Endothelial cell of umbilical vein (primary cell): ENCODE results near the gene AMFR. TPM values are rescaled to one million over a fixed set of nuclear protein-coding genes. Genes with fewer than 3 reads are reported as not detected.

Experiments used
- BruUV-seq: library from RNA; stranded (reverse); fragments of 400-500 nt; replicated peaks from 2 replicates; lab custom pipeline; 2021; lab: Mats Ljungman, UMichigan
- CTCF ChIA-PET: fragments of 300-600, 350-600 bp; sonication (Branson Sonifier 250); formaldehyde crosslinking; loops from one replicate; lab custom pipeline; 2021; ENCODE audit warnings: antibody characterized with exemption, inconsistent platforms; lab: Charles Lee
- POLR2A ChIA-PET: fragments of 300-600, 350-600 bp; sonication (Branson Sonifier 250); formaldehyde crosslinking; loops from one replicate; lab custom pipeline; 2021; ENCODE audit warnings: antibody characterized with exemption, inconsistent platforms; lab: Charles Lee
- DNase-seq: peaks from one replicate; pipeline ENCODE4 v3.0.0-alpha.2; 2011; ENCODE audit warnings: low read depth, low spot score
- FAIRE-seq: peaks from 2 replicates; lab custom pipeline; 2011; peaks lifted over from hg19 to GRCh38; lab: Jason Lieb, UNC
- H2AFZ ChIP-seq: 2 replicates; pipeline ENCODE4 v1.6.0; 2012; ENCODE audit warnings: low read depth, low read length, control low read depth, inconsistent platforms
- H3K27ac ChIP-seq: 2 replicates; pipeline ENCODE4 v1.5.1; 2011; ENCODE audit warnings: low read depth, mild to moderate bottlenecking, control low read depth, low read length, moderate library complexity; ENCODE audit not compliant: insufficient read depth
- H3K27me3 ChIP-seq, 2 experiments: 2 replicates each; pipeline versions ENCODE4 v1.6.0 to v1.6.1; 2011; ENCODE audit warnings: low read length in 2 of 2, mixed read lengths in 1 of 2; ENCODE audit not compliant: control insufficient read depth in 2 of 2, insufficient read depth in 2 of 2
- H3K36me3 ChIP-seq, 2 experiments: 2 replicates in 1 of 2; 3 replicates in 1 of 2; pipeline ENCODE4 v1.5.1; 2011; ENCODE audit warnings: low read length in 2 of 2, mild to moderate bottlenecking in 1 of 2, moderate library complexity in 1 of 2; ENCODE audit not compliant: control insufficient read depth in 2 of 2, insufficient read depth in 2 of 2; ENCODE audit errors: extremely low read depth in 1 of 2
- H3K4me1 ChIP-seq: 3 replicates; pipeline ENCODE4 v1.5.1; 2011; ENCODE audit warnings: mild to moderate bottlenecking, low read length; ENCODE audit not compliant: control insufficient read depth, insufficient read depth; ENCODE audit errors: extremely low read depth
- H3K4me2 ChIP-seq: 2 replicates; pipeline ENCODE4 v1.6.1; 2011; ENCODE audit warnings: low read length, control low read depth, mixed read lengths; ENCODE audit not compliant: insufficient read depth
- H3K4me3 ChIP-seq, 3 experiments: fragments of 200-600 bp in 1 of 3; sonication (generic), shearing (Covaris generic) in 1 of 3; replicated peaks in 1 of 3; 2 replicates each; pipeline ENCODE4 v1.5.1; 2011 to 2016; ENCODE audit warnings: control low read depth in 3 of 3, low read length in 3 of 3, mild to moderate bottlenecking in 2 of 3, inconsistent platforms in 1 of 3, low read depth in 1 of 3, moderate library complexity in 1 of 3; ENCODE audit not compliant: insufficient read depth in 1 of 3
- H3K79me2 ChIP-seq: 2 replicates; pipeline ENCODE4 v1.6.0; 2012; ENCODE audit warnings: low read length, inconsistent platforms; ENCODE audit not compliant: control insufficient read depth, insufficient read depth
- H3K9ac ChIP-seq: replicated peaks from 2 replicates; pipeline ENCODE3; 2011; ENCODE audit warnings: low read length, control low read depth; ENCODE audit not compliant: insufficient read depth; ENCODE audit errors: extremely low read depth
- H3K9me1 ChIP-seq: replicated peaks from 3 replicates; pipeline ENCODE4 v1.6.0; 2011; ENCODE audit warnings: mild to moderate bottlenecking, low read length; ENCODE audit not compliant: control insufficient read depth, insufficient read depth; ENCODE audit errors: extremely low read depth
- H3K9me3 ChIP-seq: replicated peaks from 2 replicates; pipeline ENCODE4 v1.5.1; 2012; ENCODE audit warnings: low read length, inconsistent platforms; ENCODE audit not compliant: control insufficient read depth, insufficient read depth
- H4K20me1 ChIP-seq: replicated peaks from 2 replicates; pipeline ENCODE3; 2011; ENCODE audit warnings: mild to moderate bottlenecking, low read length; ENCODE audit not compliant: control insufficient read depth, insufficient read depth; ENCODE audit errors: extremely low read depth
- JUN ChIP-seq: IDR thresholded peaks from 2 replicates; pipeline ENCODE4 v1.6.1; 2011; ENCODE audit warnings: borderline replicate concordance, low read depth; ENCODE audit not compliant: insufficient read length, insufficient read depth
- MAX ChIP-seq: IDR thresholded peaks from 2 replicates; pipeline ENCODE4 v1.6.1; 2011; ENCODE audit not compliant: insufficient read depth, insufficient read length
- MYC ChIP-seq: IDR thresholded peaks from one replicate; pipeline ENCODE4 v1.6.1; 2011; ENCODE audit warnings: mild to moderate bottlenecking, low read depth, low read length
- dilution Hi-C: fragments of 300-500 bp; cut with MboI; formaldehyde crosslinking; loops from one replicate; pipeline ENCODE4 v1.15.0; 2019; ENCODE audit warnings: low sequenced_read_pairs; ENCODE audit not compliant: extremely low pct_ligation_motif_present
- intact Hi-C: fragments of 100-400 bp; cut with micrococcal nuclease; formaldehyde crosslinking; loops from one replicate; pipeline ENCODE4 v1.10.0; 2022
- polyA plus RNA-seq, 4 experiments: library from polyadenylated mRNA; depleted of rRNA in 3 of 4; stranded (reverse) in 3 of 4; unstranded in 1 of 4; fragments of >200 nt; gene quantifications; 2 replicates each; pipeline versions ENCODE4 v1.2.1 to v1.2.3, GENCODE V29; 2011 to 2012; ENCODE audit warnings: missing spikeins in 1 of 4
- total RNA-seq: library from RNA; stranded (reverse); gene quantifications from 2 replicates; pipeline ENCODE4 v1.2.3, GENCODE V29; 2021

Gene AMFR
- total and polyA plus RNA-seq, 2 donors (not counting 3 experiments of a cell fraction or from before 2014, with no cell fraction given), result 66.5 to 71.7 TPM

DNA sequence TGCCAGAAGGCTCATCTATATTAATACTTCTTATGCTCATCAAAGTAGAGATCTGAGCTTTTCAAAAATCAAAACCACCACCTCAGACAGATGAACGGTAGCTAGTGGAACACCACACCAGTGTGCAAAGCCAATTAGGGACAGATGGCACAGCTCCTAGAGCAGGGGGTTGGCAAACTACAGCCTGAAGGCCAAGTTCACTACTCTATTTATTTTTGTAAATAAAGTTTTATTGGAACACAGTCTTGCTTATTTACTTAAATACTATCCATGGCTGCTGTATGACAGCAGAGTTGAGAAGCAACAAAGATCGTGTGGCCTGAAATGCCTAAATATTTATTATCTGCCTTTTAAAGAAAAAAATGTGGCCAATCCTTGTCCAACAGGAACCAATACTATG, 56.8 kb downstream of the AMFR start:
- ChIA-PET CTCF (interaction anchor here (3.2 kb wide), 1 partner anchor 8 kb away, joined by 9 read pairs; no protein-coding TSS in a partner anchor), POLR2A (no interaction called here)
- no peaks in the 10 kb centered on the region for H3K9me3 ChIP-seq
- no peak overlapping the region for H3K9ac ChIP-seq
- intact Hi-C loops (no loop called here), dilution Hi-C loops (no loop called here)
- H3K4me3 ChIP-seq, result no peak overlapping the region
- H3K27ac ChIP-seq, result no peak overlapping the region
- H3K4me2 ChIP-seq, result no peak overlapping the region
- H3K27me3 ChIP-seq, result no peaks in the 10 kb centered on the region
- no peaks in the 10 kb centered on the region for H3K9me1 ChIP-seq
- peaks cover 0 to 12% of the 10 kb centered on the region in 2 experiments for H3K36me3 ChIP-seq
- TF ChIP-seq JUN (no peak), MAX (no peak)
- no peak overlapping the region for H2AFZ ChIP-seq
- no peaks in the 10 kb centered on the region for H3K79me2 ChIP-seq
- H3K4me1 ChIP-seq, result peaks cover 16% of the 10 kb centered on the region
- no peak for FAIRE-seq
- DNase-seq, result no peak
- H4K20me1 ChIP-seq, result peaks cover 11% of the 10 kb centered on the region
- no TSS peak for BruUV-seq

- peaks cover 0 to 18% of the 10 kb centered on the region in 2 experiments for H3K36me3 ChIP-seq
- no peaks in the 10 kb centered on the region for H3K9me3 ChIP-seq
- ChIA-PET CTCF (no interaction called here), POLR2A (no interaction called here)
- no peaks in the 10 kb centered on the region for H3K9me1 ChIP-seq
- H3K27ac ChIP-seq, result no peak overlapping the region
- no peak for FAIRE-seq
- H3K4me3 ChIP-seq, result no peak overlapping the region
- DNase-seq, result no peak
- no peak overlapping the region for H3K9ac ChIP-seq
- H4K20me1 ChIP-seq, result peaks cover 9% of the 10 kb centered on the region
- H2AFZ ChIP-seq, result no peak overlapping the region
- TF ChIP-seq MAX (no peak), MYC (no peak)
- dilution Hi-C loops, result no loop called here
- H3K4me2 ChIP-seq, result no peak overlapping the region
- no peaks in the 10 kb centered on the region for H3K27me3 ChIP-seq
- peaks cover 16% of the 10 kb centered on the region for H3K4me1 ChIP-seq
- intact Hi-C loops, result no loop called here
- no TSS peak for BruUV-seq
- H3K79me2 ChIP-seq, result no peaks in the 10 kb centered on the region
Measured at GRCh38 chr16:56367764-56368163, 57.6 kb downstream of the AMFR start.
